DND-41 (cell line): ENCODE results near the gene HDAC11.

ENCODE experiments used
- EZH2 ChIP-seq: IDR thresholded peaks from 3 replicates; pipeline ENCODE4 v1.6.1; 2012; ENCODE audit warnings: borderline replicate concordance, low read depth, mild to moderate bottlenecking, moderate library complexity, low read length, inconsistent platforms; ENCODE audit not compliant: severe bottlenecking
- TF ChIP-seq, protein P1 (sequence below): IDR thresholded peaks from 2 replicates; pipeline ENCODE4 v1.5.1; 2012; ENCODE audit warnings: borderline replicate concordance, low read length, moderate library complexity, mild to moderate bottlenecking; ENCODE audit not compliant: poor library complexity, severe bottlenecking; ENCODE audit errors: extremely low read depth

DNA sequence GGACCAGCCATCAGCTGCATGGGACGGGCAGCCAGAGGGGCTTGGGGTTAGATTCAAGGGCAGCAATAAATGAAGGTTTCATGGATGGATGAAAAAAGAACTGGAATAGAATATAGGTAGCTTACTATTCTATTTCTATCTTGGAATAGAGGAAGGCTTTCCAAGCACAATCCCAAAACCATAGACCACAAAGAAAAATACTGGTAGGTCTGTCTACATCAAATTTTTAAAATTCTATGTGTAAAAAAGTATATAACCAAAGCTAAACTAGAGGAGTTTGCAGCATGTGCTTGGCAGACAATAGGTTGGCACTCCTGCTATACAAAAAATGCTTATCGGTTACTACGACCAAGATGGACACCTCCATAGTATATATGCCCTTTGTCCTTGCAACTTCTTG lies 61.6 kb downstream of the HDAC11 start:
- TF ChIP-seq, protein P1, sequence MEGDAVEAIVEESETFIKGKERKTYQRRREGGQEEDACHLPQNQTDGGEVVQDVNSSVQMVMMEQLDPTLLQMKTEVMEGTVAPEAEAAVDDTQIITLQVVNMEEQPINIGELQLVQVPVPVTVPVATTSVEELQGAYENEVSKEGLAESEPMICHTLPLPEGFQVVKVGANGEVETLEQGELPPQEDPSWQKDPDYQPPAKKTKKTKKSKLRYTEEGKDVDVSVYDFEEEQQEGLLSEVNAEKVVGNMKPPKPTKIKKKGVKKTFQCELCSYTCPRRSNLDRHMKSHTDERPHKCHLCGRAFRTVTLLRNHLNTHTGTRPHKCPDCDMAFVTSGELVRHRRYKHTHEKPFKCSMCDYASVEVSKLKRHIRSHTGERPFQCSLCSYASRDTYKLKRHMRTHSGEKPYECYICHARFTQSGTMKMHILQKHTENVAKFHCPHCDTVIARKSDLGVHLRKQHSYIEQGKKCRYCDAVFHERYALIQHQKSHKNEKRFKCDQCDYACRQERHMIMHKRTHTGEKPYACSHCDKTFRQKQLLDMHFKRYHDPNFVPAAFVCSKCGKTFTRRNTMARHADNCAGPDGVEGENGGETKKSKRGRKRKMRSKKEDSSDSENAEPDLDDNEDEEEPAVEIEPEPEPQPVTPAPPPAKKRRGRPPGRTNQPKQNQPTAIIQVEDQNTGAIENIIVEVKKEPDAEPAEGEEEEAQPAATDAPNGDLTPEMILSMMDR = no peak
- TF ChIP-seq EZH2 = no peak
